Right atrium auricular region (tissue), 2 donors: ENCODE data around the gene GNG7. TPM values are rescaled to one million over a fixed set of nuclear protein-coding genes. Genes with fewer than 3 reads are reported as not detected.
A peak's percentile ranks its signal among the peaks of the same experiment; 100 is the strongest.

Experiments
- DNase-seq: peaks from one replicate; pipeline ENCODE4 v3.0.0-alpha.2; 2019; ENCODE audit warnings: low spot score
- H3K27ac ChIP-seq, 2 donors: fragments of 200-600 bp; sonication (generic); 1 replicate in 1 of 2; 2 replicates in 1 of 2; pipeline ENCODE4 v1.5.1; 2016 to 2019
- H3K27me3 ChIP-seq, 2 donors: fragments of 200-600 bp; sonication (generic); one replicate each; pipeline versions ENCODE4 v1.5.1 to v1.6.0; 2017 to 2019
- H3K36me3 ChIP-seq: fragments of 200-600 bp; sonication (generic); one replicate; pipeline ENCODE4 v1.5.1; 2016
- H3K4me1 ChIP-seq, 2 donors: fragments of 200-600 bp; sonication (generic); one replicate each; pipeline versions ENCODE4 v1.5.1 to v1.6.0; 2017 to 2019
- H3K4me3 ChIP-seq, 2 donors: fragments of 200-600 bp; sonication (generic); 1 replicate in 1 of 2; 2 replicates in 1 of 2; pipeline ENCODE4 v1.5.1; 2017 to 2019; ENCODE audit warnings: mild to moderate bottlenecking in 1 of 2, moderate library complexity in 1 of 2
- H3K9me3 ChIP-seq, 2 donors: fragments of 200-600 bp; sonication (generic); one replicate each; pipeline ENCODE4 v1.5.1; 2019
- total RNA-seq, 2 donors: library from RNA; depleted of rRNA; stranded (reverse); fragments of >200 nt; gene quantifications; one replicate each; pipeline ENCODE4 v1.1.0, GENCODE V29; 2016
- TF ChIP-seq, protein P1 (sequence below), 2 donors: fragments of 200-600 bp; sonication (generic); IDR thresholded peaks; one replicate each; pipeline ENCODE4 v1.5.1; 2019; ENCODE audit warnings: antibody characterized with exemption in 2 of 2

Gene GNG7
- total RNA-seq, 2 donors from 2014 or later, result 18.0 to 22.8 TPM

DNA sequence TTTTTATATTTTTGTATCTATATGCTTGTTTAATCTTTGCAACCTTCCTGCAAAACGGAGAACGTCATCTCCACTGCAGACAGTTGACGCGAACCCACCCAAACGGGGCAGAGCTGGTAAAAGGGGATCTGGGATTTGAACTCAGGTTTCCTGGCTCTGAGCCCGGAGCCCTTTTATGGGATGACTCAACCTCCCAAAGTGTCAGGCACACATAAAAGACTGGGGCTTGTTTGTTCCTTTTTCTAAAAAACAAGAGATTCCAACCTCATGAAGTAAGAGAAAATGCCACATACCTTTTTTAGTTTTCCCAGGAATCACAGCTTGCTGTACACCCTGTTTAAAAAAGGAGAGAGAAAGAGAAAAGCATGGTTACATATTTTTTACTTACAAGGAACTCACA is 147.6 kb downstream of the GNG7 start:
- H3K4me1 ChIP-seq, result peaks cover 0 to 23% of the 10 kb centered on the region in 2 donors
- H3K27ac ChIP-seq, result no peak overlapping the region
- no peak for DNase-seq
- no peaks in the 10 kb centered on the region for H3K36me3 ChIP-seq
- TF ChIP-seq, protein P1, sequence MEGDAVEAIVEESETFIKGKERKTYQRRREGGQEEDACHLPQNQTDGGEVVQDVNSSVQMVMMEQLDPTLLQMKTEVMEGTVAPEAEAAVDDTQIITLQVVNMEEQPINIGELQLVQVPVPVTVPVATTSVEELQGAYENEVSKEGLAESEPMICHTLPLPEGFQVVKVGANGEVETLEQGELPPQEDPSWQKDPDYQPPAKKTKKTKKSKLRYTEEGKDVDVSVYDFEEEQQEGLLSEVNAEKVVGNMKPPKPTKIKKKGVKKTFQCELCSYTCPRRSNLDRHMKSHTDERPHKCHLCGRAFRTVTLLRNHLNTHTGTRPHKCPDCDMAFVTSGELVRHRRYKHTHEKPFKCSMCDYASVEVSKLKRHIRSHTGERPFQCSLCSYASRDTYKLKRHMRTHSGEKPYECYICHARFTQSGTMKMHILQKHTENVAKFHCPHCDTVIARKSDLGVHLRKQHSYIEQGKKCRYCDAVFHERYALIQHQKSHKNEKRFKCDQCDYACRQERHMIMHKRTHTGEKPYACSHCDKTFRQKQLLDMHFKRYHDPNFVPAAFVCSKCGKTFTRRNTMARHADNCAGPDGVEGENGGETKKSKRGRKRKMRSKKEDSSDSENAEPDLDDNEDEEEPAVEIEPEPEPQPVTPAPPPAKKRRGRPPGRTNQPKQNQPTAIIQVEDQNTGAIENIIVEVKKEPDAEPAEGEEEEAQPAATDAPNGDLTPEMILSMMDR (IDR thresholded peaks at IDR 0.05), result no peak
- H3K4me3 ChIP-seq, result no peak overlapping the region
- H3K27me3 ChIP-seq, result no peaks in the 10 kb centered on the region
- H3K9me3 ChIP-seq, result no peaks in the 10 kb centered on the region

DNA sequence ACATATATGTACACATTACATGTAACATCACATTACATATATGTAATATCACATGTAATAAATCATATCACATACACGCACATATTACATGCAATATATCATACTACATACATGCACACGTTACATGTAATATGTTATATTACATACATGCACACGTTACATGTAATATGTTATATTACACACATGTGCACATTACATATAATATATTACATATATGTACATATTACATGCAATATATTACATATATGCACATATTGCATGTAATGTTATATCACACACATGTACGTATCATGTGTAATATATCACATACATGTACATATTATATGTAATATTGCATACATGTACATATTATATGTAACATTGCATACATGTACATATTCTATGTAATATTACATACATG is 149.0 kb downstream of the GNG7 start:
- peaks cover 0 to 28% of the 10 kb centered on the region in 2 donors for H3K4me1 ChIP-seq

DNA sequence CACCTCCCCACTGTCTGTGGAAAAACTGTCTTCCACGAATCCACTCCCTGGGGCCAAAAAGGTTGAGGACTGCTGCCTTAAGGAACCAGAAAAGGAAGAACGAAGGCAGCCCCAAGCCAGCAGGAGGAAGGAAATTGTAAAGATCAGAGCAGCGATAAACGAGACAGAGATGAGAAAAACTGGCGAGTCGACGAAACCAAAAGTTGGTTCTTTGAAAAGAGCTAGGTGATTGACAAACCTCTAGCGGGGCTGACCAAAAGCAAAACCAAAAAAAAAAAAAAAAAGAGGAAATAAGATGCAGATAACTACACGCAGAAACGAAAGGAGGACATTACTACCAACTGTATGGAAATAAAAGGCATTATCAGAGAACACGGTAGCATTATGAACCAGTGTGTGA is 149.6 kb downstream of the GNG7 start:
- H3K27ac ChIP-seq, result peak overlapping the region; percentile 39 to 70
- TF ChIP-seq, protein P1 (IDR thresholded peaks at IDR 0.05), result no peak
- H3K9me3 ChIP-seq, result no peaks in the 10 kb centered on the region
- H3K36me3 ChIP-seq, result no peaks in the 10 kb centered on the region
- DNase-seq, result no peak
- H3K4me1 ChIP-seq, result peaks cover 0 to 30% of the 10 kb centered on the region in 2 donors
- no peaks in the 10 kb centered on the region for H3K27me3 ChIP-seq
- no peak overlapping the region for H3K4me3 ChIP-seq

More for the DNA sequence above, 149.0 kb downstream of the GNG7 start:
- Histone ChIP-seq H3K27ac (no peak overlapping the region), H3K9me3 (no peaks in the 10 kb centered on the region), H3K27me3 (no peaks in the 10 kb centered on the region), H3K36me3 (no peaks in the 10 kb centered on the region), H3K4me3 (no peak overlapping the region)
- TF ChIP-seq, protein P1 (IDR thresholded peaks at IDR 0.05), result no peak
- no peak for DNase-seq

DNA sequence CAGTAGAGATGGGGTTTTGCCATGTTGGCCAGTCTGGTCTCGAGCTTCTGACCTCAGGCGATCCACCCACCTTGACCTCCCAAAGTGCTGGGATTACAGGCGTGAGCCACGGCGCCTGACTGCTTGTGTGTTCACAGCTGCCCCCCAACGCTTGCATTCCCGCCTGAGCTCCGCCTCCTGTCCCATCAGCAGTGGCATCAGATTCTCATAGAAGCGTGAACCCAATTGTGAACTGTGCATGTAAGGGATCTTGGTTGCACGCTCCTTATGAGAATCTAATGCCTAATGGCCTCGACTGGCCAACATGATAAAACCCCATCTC is 150.7 kb downstream of the GNG7 start:
- no peak for DNase-seq
- no peaks in the 10 kb centered on the region for H3K36me3 ChIP-seq
- H3K4me1 ChIP-seq, result peaks cover 0 to 41% of the 10 kb centered on the region in 2 donors
- no peak overlapping the region for H3K4me3 ChIP-seq
- no peaks in the 10 kb centered on the region for H3K9me3 ChIP-seq
- no peak overlapping the region for H3K27ac ChIP-seq
- no peaks in the 10 kb centered on the region for H3K27me3 ChIP-seq
- TF ChIP-seq, protein P1 (IDR thresholded peaks at IDR 0.05), result no peak

DNA sequence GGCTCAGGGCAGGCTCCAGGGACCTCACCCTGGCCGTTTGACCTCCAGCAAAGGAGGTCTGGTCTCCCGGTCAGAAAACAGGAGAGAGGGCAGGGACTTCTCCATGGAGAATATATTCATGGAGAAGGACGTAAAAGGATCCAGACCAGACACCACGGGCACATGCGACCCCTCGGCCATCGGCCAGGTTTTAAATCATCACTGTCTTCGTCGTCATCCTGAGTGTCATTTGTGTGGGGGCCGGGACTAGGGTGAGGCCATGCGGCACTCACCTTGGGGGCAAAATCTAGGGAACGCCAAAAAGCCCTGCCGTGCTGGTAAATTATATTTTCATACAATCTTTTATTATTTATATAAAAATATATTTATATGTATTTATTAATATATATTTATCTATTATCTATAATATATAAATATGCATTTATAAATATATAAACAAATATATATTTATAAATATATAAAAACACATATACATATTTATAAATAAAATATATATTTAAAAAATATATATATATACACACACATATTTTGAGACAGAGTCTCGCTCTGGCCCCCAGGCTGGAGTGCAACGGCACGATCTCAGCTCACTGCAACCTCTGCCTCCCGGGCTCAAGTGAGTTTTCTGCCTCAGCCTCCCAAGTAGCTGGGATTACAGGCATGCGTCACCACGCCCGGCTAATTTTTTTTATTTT is 151.2 kb downstream of the GNG7 start:
- peak overlapping the region in 1 of 2 donors; percentile 73 for H3K27ac ChIP-seq
- H3K27me3 ChIP-seq, result no peaks in the 10 kb centered on the region
- H3K4me1 ChIP-seq, result peaks cover 0 to 45% of the 10 kb centered on the region in 2 donors
- TF ChIP-seq, protein P1 (IDR thresholded peaks at IDR 0.05), result no peak
- H3K36me3 ChIP-seq, result no peaks in the 10 kb centered on the region
- H3K9me3 ChIP-seq, result no peaks in the 10 kb centered on the region
- DNase-seq, result no peak
- H3K4me3 ChIP-seq, result no peak overlapping the region
